HepG2 (cell line): ENCODE data around the gene TBC1D5.

Source experiments
- EP300 ChIP-seq, 3 experiments: sonication (generic) in 1 of 3; formaldehyde crosslinking in 1 of 3; IDR thresholded peaks; 2 replicates each; pipeline versions ENCODE4 v1.5.1 to v1.6.1; 2011 to 2020; ENCODE audit warnings: low read depth in 2 of 3, low read length in 2 of 3, borderline replicate concordance in 1 of 3, improper control_type of control experiment in 1 of 3, mild to moderate bottlenecking in 1 of 3, missing genetic modification reagents in 1 of 3, moderate library complexity in 1 of 3
- RNF2 ChIP-seq: fragments of 450-650 bp; conservative IDR thresholded peaks from 2 replicates; pipeline ENCODE4 v1.6.1; 2016; ENCODE audit warnings: low read depth

- TF ChIP-seq RNF2, result no peak
- TF ChIP-seq EP300 (IDR thresholded peaks at IDR 0.05; ENCODE audit: low read depth in 2 of 2, low read length in 2 of 2), result no peak
- no peak for TF ChIP-seq EP300 (CRISPR knock-in tag; IDR thresholded peaks at IDR 0.05; ENCODE audit: borderline replicate concordance)
Observed at GRCh38 chr3:17544632-17545031, 197.8 kb downstream of the TBC1D5 start.
